Activated CD4-positive, alpha-beta T cell treated with anti-CD3 and anti-CD28 coated beads, Interleukin-2, amount 50 U/mL, for 24 hours (primary cell): ENCODE data around the gene RPL28.
"Not testable (repeated sequence)": the region's sequence is repeated elsewhere in the genome, so short reads cannot be mapped to it uniquely, and the experiment has no call there.

Experiments
- DNase-seq, 2 donors: peaks; one replicate each; pipeline ENCODE4 v3.0.0-alpha.2; 2020; ENCODE audit warnings: low read depth in 1 of 2, low spot score in 1 of 2

RPL28 gene

DNA sequence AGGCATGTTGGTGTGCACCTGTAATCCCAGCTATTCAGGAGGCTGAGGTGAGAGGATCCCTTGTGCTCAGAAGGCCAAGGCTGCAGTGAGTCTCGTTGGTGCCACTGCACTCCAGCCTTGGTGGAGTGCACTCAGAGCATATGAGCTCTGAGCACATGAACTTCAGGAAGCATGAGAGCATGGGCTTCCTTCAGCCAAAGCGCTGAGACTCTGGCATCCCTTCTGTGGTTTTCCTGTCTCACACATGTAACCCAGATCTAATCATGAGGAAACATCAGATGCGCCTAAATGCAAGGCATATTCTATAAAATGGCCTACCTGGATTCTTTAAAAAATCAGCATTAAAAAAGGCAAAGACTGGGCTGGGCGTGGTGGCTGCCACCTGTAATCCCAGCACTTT lies 35.5 kb downstream of the RPL28 start:
- not testable (repeated sequence) for DNase-seq

DNA sequence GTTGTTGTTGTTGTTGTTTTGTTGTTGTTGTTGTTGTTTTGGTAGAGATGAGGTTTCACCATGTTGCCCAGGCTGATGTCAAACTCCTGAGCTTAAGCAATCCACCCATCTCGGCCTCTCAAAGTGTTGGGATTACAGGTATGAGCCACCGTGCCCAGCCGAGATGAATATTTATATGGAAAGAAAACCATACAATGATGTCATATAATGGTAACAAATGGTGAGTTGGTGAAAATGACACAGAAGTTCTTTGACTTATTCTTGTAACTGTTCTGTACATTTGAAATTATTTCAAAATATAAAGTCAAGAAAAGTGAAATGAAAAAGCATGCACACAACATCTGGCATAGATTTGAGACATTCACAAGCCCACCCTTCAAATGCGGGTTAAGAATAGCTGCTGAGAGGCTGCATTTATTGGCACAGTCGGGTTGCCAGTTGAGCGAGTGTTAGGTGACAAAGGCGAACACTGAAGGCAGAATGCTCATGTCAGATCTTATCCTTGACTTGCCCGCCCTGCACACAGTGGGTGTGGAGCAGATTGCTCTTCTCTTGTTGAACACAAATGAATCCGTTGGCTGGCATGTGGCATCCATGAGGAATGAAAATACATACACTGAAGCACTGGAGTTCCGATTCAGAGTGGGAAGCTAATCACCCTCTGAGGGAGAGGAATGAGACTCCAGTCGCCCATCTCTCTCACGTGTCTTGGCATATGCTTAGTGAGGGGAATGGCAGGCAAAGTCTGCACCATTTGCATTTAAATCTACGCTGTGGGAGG lies 37.7 kb downstream of the RPL28 start:
- DNase-seq: no peak

DNA sequence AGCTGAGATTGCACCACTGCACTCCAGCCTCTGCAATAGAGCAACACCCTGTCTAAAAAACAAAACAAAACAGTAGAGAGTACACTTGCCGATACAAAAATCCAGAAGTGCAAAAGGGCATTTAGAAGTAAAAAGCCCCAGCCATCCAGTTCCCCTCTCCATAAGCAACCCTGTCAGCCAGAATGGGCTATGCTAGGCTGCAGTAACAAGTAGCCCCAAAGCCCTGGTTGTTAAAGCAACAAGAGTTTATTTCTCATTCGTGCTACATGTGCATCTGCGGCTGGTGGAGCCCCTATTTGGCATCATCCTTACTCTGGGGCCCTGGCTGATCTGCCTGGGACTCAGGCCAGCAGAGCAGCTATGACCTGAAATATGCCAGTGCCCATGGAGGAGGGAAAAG lies 38.8 kb downstream of the RPL28 start:
- no peak for DNase-seq

DNA sequence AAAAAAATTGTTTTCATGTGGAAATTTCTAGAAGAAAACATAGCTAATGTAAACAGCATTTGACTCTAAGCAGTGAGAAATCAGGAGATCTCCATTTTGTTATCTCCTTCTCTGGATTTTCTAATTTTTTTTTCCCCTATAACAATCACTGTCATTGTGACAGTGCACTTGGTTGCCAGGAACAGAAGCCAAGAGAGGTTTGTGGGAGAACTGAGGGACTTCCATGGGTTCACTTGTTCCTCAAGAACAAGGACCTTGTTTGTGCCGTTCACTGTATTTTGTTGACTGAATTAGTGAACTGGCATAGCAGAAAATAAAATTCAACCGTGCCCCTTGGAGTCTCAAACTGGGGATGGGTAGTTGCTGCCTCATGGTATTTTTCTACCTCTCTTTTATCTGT lies 40.3 kb downstream of the RPL28 start:
- DNase-seq: no peak

DNA sequence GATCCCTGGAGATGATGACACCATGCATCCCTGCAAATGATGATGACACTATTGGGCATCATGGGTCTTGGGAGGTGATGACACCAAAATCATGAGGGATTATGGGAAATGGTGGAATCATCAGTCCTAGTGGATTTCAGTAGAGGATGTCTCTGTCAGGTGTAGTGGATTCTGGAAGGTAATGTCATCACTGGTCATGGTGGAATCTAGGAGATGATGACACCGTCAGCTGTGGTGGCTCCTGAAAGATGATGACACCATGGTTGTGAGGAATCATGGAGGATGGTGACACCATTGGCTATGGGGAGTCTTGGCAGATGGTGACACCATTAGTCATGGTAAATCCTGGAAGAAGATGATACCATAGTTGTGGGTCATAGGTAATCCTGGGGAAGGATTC lies 45.5 kb downstream of the RPL28 start:
- no peak for DNase-seq

DNA sequence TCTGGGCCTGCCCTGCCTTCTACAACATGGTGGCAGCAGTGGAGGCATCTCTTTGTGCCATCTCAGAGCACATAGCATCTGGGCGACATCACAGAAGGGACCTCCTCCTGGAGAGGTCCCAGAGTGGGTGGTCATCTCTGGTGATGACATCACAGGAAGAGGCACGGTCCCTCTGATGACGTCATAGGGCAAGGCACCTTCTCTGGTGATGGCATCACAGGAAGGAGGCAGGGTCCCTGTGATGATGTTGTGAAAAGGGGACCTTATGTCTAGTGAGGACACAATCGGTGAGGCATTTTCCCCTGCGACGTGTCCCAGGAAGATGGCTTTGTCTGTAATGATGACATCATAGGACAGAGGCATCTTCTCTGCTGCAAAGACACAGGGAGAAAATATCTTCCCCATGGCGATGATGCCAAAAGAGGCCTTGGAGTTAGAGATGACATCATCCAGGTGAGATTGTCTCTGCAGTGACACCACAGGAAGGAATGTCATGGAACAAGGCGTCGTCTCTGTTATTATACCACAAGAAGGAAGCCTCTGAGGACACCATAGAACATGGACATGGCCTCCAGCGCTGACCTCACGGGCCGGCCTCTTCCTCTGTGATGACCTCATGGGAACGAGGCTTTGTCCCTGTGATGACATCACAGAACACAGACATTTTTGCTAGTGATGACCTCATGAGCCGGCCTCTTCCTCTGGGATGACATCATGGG lies 46.7 kb downstream of the RPL28 start:
- DNase-seq: no peak

DNA sequence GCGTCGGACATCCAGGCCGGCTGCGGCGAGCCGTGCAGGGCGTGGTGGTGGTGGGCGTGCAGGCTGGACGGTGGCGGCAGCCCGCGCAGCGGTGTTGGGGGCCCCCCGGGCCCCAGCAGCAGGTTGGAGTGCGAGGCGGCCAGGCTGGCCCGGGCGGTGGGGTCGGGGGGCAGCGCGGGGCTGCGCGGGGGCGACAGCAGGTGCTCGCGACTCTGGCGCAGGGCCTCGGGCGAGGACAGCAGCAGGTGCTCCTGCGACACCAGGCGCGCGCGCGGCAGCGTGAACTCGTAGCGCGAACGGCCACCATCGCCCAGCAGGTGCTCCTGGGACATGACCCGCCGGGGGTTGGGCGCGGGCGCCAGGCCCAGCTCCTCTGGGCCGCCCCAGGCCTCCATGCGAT lies 47.6 kb downstream of the RPL28 start:
- DNase-seq: no peak

DNA sequence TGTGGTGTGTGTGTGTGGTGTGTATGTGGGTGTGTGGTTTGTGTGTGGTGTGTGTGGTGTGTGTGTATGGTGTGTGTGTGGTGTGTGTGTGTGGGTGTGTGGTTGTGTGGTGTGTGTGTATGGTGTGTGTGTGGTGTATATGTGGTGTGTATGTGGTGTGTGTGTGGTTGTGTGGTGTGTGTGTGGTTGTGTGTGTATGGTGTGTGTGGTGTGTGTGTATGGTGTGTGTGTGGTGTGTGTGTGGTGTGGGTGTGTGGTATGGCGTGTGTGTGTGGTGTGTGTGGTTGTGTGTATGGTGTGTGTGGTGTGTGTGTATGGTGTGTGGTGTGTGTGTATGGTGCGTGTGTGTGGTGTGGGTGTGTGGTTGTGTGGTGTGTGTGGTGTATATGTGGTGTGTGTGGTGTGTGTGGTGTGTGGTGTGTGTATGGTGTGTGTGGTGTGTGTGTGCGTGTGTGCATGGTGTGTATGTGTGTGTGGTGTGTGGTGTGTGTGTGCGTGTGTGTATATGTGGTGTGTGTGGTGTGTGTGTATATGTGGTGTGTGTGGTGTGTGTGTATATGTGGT lies 48.7 kb downstream of the RPL28 start:
- DNase-seq: no peak

DNA sequence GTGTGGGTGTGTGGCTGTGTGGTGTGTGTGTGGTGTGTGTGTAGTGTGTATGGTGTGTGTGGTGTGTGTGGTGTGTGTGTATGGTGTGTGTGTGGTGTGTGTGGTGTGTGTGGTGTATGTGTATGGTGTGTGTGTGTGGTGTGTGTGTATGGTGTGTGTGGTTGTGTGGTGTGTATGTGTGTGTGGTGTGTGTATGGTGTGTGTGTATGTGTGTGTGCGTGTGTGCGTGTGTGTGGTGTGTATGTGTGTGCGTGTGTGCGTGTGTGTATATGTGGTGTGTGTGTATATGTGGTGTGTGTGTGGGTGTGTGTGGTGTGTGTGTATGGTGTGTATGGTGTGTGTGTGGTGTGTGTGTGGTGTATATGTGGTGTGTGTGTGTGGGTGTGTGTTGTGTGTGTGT lies 49.3 kb downstream of the RPL28 start:
- no peak for DNase-seq

DNA sequence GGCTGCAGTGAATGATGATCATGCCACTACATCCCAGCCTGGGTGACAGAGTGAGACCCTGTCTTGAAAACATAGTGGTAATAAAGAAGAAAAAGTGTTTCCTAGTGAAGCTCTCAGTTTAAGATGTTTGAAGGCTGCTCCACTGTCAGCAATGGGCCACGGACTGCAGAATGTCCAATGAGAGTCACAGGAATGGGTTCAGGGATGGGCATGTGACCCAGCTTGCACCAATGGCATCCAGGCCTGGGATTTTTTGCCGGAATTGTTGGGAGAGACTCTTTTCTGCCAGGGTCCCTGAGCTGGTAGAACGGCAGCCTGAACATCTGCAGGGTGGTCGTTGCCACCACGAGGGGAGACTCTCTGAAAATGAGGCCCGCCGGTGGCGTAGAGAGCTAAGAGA lies 51.1 kb downstream of the RPL28 start:
- no peak for DNase-seq

DNA sequence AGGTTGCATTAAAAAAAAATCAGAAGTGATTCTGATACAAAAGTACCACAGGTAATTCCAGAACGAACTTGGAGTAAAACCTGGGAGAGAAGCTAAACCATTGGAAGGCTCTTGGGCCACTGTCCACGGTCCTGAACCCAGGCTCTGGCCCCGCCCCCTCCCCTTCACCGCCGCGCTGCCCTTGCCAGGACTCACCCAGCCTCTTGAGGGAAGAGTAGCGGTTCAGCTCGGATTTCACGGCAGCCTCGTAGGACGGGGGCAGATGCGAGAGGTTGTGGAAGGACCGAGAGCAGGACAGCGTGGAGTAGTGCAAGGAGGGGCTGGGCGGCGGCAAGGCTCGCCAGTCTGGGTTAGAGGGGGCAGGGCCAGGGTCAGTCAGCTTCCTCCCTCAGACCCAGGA lies 51.7 kb downstream of the RPL28 start:
- no peak for DNase-seq

DNA sequence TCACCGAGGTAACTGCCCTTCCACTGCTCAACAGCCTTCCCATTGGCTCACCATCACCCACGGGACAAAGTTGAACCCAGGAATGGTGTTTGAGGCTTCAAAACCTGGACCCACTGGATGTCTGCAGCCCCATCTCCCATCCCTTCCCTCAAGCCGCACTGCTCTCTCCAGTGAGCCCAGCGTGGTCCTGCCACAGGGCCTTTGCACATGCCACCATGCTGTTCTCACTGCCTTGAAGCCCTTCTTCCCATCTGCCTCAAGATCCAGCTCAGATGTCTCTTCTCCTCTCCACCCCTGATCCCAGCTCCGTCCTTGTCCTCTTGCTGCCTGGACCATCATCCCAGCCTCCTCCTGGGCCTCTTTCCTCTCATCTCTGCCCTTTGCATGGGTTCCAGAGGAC lies 53.3 kb downstream of the RPL28 start:
- no peak for DNase-seq

DNA sequence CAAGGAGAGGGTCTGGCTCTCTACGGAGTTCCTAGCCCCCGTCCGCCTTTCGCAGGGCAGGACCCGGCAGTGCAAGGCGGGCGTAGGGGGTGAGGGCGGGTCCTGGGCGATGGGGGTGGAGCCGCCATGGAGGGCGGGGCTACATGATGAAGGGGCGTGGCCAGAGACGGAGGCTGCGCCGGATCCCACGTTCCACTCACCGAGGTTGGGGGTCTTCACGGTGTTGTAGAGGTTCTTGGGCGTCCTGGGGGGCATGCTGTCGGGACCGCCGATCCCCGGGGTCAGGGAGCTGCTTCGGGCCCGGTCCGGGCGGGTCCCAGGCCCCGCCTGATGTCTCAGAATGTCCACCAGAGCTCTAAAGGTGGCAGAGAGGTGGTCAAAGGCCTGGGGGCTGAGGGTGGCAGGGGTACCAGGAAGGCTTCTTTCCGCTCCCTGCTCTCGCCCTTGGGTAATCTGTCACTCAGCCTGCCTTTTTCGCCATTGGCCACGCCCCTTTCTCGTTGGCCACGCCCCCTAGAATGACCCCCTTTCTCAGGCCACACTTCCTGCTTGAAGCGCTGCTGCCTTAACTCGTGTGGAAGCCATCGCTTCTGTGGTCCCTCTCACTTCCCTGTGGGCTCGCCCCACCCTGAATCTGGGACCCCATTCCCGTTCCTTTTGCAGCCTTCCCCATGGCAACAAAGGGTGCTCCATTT lies 54.8 kb downstream of the RPL28 start:
- no peak for DNase-seq

DNA sequence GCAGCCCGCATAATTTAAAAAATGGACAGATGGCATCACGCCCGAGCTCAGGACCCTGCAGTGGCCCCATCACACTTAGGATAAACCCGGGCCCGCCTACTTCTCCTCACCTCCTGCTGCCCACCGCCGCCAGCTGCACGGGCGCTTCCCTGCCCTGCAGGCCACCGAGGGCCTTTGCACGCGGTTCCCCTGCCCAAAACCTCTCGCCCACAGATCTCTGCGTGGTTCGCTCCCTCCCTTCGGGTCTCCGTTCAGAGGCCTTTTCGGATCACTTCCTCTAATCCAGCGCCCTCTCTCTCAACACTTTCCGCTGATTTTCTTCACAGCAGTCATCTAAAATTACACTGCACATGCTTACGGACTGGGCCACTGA lies 55.6 kb downstream of the RPL28 start:
- no peak for DNase-seq

DNA sequence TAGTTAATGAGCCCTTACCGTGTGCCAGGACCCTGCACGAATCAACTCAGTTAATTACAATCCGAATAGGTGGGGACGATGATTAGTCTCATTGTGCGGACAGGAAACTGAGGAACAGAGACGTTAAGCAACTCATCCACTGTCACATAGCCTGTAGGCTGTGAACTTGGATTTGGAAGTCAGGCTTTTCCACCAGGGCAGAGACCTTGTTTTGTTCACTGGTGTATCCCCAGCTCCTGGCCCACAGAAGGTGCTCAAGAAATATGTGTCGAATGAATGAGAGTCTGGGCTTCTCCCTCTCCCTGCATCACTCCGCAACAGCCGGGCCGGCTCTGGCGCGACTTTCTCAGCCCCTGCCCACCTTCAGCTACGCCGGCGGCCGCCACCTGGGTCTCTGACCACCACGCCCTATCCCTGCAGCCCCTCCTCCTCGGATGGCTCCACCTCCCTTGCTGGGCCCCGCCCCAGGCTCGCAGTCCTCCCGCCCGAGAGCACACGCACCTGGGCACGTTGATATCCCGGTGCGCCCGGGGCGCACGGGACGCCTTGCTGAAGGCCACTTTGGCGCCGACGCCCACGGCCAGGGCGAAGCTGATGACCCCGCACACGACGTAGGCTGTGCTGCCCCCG lies 56.1 kb downstream of the RPL28 start:
- no peak for DNase-seq

DNA sequence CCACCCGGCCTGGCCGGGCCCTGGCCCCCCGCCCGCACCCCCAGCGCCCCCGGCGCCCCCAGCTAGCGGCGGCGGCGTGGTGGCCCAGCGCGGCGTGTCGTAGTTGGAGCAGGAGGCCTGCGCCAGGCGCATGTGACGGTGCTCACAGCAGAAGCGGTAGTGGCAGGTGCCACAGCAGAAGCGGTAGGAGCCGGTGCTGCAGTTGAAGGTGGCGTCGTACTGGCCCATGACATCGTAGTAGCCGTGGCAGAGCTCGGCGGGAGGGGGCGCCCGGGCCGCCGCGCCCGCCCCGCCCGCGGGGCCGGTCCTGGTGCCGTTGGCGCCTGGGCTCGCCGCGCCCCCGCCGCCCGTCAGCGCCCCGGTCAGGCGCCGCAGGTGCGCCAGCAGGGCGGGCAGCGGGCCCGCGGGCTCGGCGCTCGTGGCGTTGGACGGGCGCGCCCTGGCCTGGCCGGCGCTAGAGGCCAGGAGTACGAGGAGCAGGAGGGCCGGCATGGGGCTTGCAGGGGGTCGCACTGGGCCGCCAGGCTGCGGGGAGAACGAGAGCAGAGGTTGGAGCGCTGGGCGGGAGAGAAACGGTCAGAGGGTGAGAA lies 56.7 kb downstream of the RPL28 start:
- no peak for DNase-seq

DNA sequence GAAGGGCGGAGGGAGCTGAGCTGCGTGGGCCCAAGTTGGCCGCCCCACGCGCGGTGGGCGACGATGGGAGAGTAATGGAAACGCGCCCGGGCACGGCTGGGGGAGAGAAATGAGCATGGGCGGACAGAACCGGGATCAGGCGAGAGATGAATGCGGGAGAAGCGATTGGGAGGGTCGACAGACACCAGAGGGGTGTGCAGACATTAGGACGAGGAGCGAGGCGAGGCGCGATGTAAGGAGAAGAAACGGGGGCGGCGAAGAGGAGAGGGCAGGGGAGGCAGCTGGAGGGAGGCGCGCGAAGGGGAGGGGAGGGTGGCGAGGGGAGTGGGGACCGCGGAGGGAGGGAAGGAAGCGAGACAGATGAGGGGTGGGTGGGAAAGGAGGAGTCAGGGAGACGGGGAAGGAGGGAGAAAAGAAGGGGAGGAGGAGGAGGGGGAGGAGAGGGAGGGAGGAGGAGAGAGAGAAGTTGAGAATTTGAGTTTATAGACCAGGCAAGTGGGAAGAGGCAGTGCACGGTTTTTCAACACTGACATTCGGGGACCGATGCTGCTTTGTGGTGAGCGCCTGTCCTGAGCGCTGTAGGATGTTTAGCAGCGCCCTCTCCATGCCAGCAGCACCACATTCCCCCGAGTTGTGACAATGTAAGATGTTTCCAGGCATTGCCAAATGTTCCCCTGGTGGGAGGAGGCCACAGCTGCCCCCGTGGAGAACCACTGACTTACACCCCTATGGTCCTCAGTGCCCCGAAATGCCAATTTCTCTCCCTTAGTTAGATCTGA lies 57.5 kb downstream of the RPL28 start, which contains the start of gene SHISA7:
SHISA7 (minus strand) TSS at position 256 of the 779 bp plus-strand sequence. CDS start 437 bp downstream, outside the sequence.
- DNase-seq: no peak

DNA sequence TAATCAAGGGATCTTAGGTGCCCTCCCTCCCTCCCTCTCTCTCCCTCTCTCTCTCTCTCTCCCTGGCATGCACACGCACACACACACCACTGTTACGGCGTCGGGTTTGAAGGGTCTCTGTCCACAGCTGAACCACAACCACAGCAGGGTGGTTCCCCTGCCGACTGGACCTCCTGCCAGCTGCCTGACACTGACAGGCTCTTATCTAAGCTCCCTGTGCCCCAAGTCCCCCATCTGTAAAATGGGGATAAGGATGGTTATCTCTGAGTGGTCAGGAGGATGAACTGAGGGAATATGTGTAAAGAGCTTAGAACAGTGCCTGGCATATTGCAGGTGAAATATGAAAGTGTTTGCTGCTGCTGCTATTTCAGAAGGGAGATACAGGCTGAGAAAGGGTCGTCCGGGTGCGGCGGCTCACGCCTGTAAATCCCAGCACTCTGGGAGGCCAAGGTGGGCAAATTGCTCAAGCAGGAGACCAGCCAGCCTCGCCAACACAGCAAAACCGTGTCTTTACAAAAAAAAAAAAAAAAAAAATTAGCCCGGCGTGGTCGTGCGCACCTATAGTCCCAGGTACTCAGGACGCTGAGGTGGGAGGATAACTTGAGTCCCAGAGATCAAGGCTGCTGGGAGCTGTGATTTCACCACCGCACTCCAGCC lies 58.2 kb downstream of the RPL28 start:
- no peak for DNase-seq

DNA sequence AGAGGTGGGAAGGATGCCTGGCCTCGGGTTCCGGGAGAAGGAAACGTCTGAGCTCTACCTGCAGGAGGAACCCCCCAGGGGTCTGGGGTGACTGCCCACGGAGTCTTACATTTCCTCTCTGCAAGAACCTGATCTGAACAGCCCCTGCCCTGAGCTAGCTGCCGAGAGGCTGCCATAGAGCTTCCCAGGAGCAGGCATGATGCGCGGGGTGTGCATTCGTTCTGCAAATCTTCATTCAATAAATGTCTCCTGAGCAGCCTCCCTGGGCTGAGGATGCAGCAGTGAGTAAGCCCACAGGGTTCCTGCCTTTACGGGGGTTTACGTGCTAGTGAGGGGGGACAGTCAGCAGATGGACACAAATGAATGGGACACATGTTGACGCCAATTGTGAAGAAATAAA lies 58.9 kb downstream of the RPL28 start:
- no peak for DNase-seq

DNA sequence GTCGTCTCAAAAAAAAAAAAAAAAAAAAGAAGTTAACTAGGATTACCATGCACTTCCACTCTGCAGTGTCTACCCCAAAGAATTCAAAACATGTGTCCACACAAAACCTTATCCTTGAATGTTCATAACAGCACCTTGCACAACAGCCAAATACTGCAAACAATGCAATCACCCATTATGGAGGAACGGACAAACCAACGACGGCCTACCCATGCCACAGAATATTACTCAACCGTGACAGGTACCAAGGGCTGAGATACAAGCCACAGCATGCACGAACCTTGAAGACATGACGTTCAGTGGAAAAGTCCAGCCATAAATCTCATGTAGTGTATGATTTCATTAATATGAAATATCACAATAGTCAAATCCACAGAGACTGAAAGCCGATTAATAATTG lies 60.3 kb downstream of the RPL28 start:
- DNase-seq: no peak
